Endothelial cell of umbilical vein (primary cell): ENCODE results near the gene MYRIP.

ENCODE experiments used
- CTCF ChIP-seq, 2 donors: IDR thresholded peaks; 1 replicate in 1 of 2; 2 replicates in 1 of 2; pipeline ENCODE4 v1.5.1; 2011; ENCODE audit warnings: low read length in 2 of 2, mild to moderate bottlenecking in 2 of 2, moderate library complexity in 2 of 2, control low read depth in 1 of 2, inconsistent platforms in 1 of 2, low read depth in 1 of 2; ENCODE audit not compliant: insufficient read depth in 1 of 2; ENCODE audit errors: extremely low read depth in 1 of 2
- EZH2 ChIP-seq: IDR thresholded peaks from 2 replicates; pipeline ENCODE4 v1.6.1; 2012; ENCODE audit warnings: borderline replicate concordance, low read depth, mild to moderate bottlenecking, moderate library complexity, low read length, inconsistent platforms; ENCODE audit not compliant: severe bottlenecking
- FOS ChIP-seq: IDR thresholded peaks from 2 replicates; pipeline ENCODE4 v1.6.1; 2011; ENCODE audit warnings: mild to moderate bottlenecking, low read length, moderate library complexity, borderline replicate concordance; ENCODE audit not compliant: insufficient read depth
- JUN ChIP-seq: IDR thresholded peaks from 2 replicates; pipeline ENCODE4 v1.6.1; 2011; ENCODE audit warnings: borderline replicate concordance, low read depth; ENCODE audit not compliant: insufficient read length, insufficient read depth
- MYC ChIP-seq: IDR thresholded peaks from one replicate; pipeline ENCODE4 v1.6.1; 2011; ENCODE audit warnings: mild to moderate bottlenecking, low read depth, low read length
- POLR2A ChIP-seq: IDR thresholded peaks from 2 replicates; pipeline ENCODE4 v1.6.1; 2012; ENCODE audit warnings: low read depth, mild to moderate bottlenecking, control low read depth, low read length
- POLR2AphosphoS5 ChIP-seq: IDR thresholded peaks from 2 replicates; pipeline ENCODE4 v1.6.1; 2012; ENCODE audit warnings: low read depth, mild to moderate bottlenecking, control low read depth, low read length, moderate library complexity; ENCODE audit not compliant: insufficient read depth
- TF ChIP-seq, protein P1 (sequence below): IDR thresholded peaks from 2 replicates; pipeline ENCODE4 v1.6.1; 2011; ENCODE audit not compliant: insufficient read depth, insufficient read length

- TF ChIP-seq CTCF (IDR thresholded peaks at IDR 0.05; ENCODE audit: extremely low read depth in 1 of 2, insufficient read depth in 1 of 2, low read depth in 1 of 2, low read length in 2 of 2), result no peak
- TF ChIP-seq POLR2A, result no peak
- no peak for TF ChIP-seq JUN
- TF ChIP-seq EZH2, result no peak
- no peak for TF ChIP-seq POLR2AphosphoS5
- no peak for TF ChIP-seq MYC
- TF ChIP-seq, protein P1, sequence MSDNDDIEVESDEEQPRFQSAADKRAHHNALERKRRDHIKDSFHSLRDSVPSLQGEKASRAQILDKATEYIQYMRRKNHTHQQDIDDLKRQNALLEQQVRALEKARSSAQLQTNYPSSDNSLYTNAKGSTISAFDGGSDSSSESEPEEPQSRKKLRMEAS, result no peak
- no peak for TF ChIP-seq FOS
Observed at GRCh38 chr3:40008796-40009195, 199.4 kb downstream of the MYRIP start.
